ENCODE results near the gene GTF3C1.

GRCh38 chr16:27522173-27522707 lies 27.5 kb downstream of the GTF3C1 start:
- TF ChIP-seq POLR2A (IDR thresholded peaks at IDR 0.05), result no peak
- no peak for TF ChIP-seq CTCF (IDR thresholded peaks at IDR 0.05)
